ENCODE results near the gene TMEM140.

Gene TMEM140

GRCh38 chr7:135128931-135129330, 18.9 kb upstream of the TMEM140 start:
- Histone ChIP-seq H3K36me3 (ENCODE audit: low read depth) (no peaks in the 10 kb centered on the region), H3K4me1 (ENCODE audit: insufficient read depth, poor library complexity, severe bottlenecking) (no peaks in the 10 kb centered on the region), H3K4me3 (ENCODE audit: severe bottlenecking) (no peak overlapping the region), H3K27me3 (ENCODE audit: insufficient read depth, poor library complexity, severe bottlenecking) (no peaks in the 10 kb centered on the region), H3K27ac (ENCODE audit: poor library complexity, severe bottlenecking) (no peak overlapping the region), H3K9me3 (ENCODE audit: severe bottlenecking) (no peaks in the 10 kb centered on the region)
- DNase-seq (ENCODE audit: low spot score) (no peak), ATAC-seq (ENCODE audit: low read depth) (no peak)
- no peak for TF ChIP-seq CTCF (IDR thresholded peaks at IDR 0.05; ENCODE audit: poor library complexity, severe bottlenecking)

DNA sequence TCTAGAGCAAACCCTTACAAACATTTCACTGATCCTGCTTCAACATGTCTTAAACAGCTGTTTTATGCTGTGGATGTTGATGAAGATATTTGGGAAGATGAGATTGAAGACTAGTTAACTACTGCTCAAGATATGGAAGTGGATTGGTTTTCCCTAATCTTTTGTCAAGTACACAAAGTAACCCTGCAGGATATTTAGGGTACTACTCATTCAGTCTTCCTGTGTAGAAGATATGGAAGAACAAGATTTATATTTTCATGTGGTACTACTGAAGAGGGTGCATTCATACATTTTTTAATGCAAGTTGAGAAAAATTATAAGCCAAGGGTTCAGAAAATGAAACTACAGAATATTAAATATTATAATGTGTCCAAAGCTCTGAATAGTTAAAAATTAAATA, 18.3 kb upstream of the TMEM140 start:
- Histone ChIP-seq H3K27me3 (ENCODE audit: insufficient read depth, poor library complexity, severe bottlenecking) (no peaks in the 10 kb centered on the region), H3K36me3 (ENCODE audit: low read depth) (no peaks in the 10 kb centered on the region), H3K4me3 (ENCODE audit: severe bottlenecking) (no peak overlapping the region), H3K4me1 (ENCODE audit: insufficient read depth, poor library complexity, severe bottlenecking) (no peaks in the 10 kb centered on the region), H3K9me3 (ENCODE audit: severe bottlenecking) (no peaks in the 10 kb centered on the region), H3K27ac (ENCODE audit: poor library complexity, severe bottlenecking) (no peak overlapping the region)
- TF ChIP-seq CTCF (IDR thresholded peaks at IDR 0.05; ENCODE audit: poor library complexity, severe bottlenecking) = no peak
- DNase-seq (ENCODE audit: low spot score) (no peak), ATAC-seq (ENCODE audit: low read depth) (no peak)

- no peaks in the 10 kb centered on the region for H3K36me3 ChIP-seq (ENCODE audit: low read depth)
- DNase-seq (ENCODE audit: low spot score) = no peak
- no peaks in the 10 kb centered on the region for H3K27me3 ChIP-seq (ENCODE audit: insufficient read depth, poor library complexity, severe bottlenecking)
- H3K4me1 ChIP-seq (ENCODE audit: insufficient read depth, poor library complexity, severe bottlenecking) = no peaks in the 10 kb centered on the region
- no peaks in the 10 kb centered on the region for H3K9me3 ChIP-seq (ENCODE audit: severe bottlenecking)
- H3K4me3 ChIP-seq (ENCODE audit: severe bottlenecking) = no peak overlapping the region
- no peak for TF ChIP-seq CTCF (IDR thresholded peaks at IDR 0.05; ENCODE audit: poor library complexity, severe bottlenecking)
- no peak overlapping the region for H3K27ac ChIP-seq (ENCODE audit: poor library complexity, severe bottlenecking)
- ATAC-seq (ENCODE audit: low read depth) = no peak
Observed at GRCh38 chr7:135143885-135144668, 3.8 kb upstream of the TMEM140 start.

DNA sequence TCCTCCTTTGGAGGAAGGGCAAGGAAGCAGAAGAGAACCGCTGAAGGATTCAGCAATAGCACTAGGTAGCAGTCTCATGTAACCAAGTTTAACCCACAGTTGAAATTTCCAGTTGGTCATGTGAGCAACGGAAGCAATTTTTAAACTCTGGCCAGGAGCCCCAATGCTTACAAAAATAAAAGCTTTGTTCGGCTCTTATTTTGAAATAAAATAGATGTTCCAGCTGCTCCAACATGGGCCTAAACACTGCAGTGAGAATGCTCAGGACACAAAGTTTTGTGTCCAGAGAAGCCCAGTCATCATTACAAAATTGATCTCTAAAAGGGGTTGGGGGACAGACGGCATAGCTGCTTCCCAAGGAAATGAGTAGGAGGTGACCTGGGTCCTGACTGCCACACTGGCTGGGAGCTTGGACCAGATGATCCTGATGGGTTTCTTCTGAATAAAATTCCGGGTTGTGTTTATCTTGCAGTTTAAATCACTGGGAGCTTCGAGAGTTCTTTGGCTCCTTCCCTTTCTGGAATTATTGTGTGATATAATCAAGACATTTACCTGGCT, 452 bp upstream of the TMEM140 start:
- Histone ChIP-seq H3K36me3 (ENCODE audit: low read depth) (no peaks in the 10 kb centered on the region), H3K27ac (ENCODE audit: poor library complexity, severe bottlenecking) (no peak overlapping the region), H3K4me3 (ENCODE audit: severe bottlenecking) (peak overlapping the region; percentile 21), H3K27me3 (ENCODE audit: insufficient read depth, poor library complexity, severe bottlenecking) (no peaks in the 10 kb centered on the region), H3K9me3 (ENCODE audit: severe bottlenecking) (no peaks in the 10 kb centered on the region), H3K4me1 (ENCODE audit: insufficient read depth, poor library complexity, severe bottlenecking) (no peaks in the 10 kb centered on the region)
- TF ChIP-seq CTCF (IDR thresholded peaks at IDR 0.05; ENCODE audit: poor library complexity, severe bottlenecking) = no peak
- DNase-seq (ENCODE audit: low spot score) (no peak), ATAC-seq (ENCODE audit: low read depth) (peak; percentile 33; the same call in 2 of the 3 replicates)
